Measurements from ENCODE around the gene SGPL1.

The SGPL1 gene

DNA sequence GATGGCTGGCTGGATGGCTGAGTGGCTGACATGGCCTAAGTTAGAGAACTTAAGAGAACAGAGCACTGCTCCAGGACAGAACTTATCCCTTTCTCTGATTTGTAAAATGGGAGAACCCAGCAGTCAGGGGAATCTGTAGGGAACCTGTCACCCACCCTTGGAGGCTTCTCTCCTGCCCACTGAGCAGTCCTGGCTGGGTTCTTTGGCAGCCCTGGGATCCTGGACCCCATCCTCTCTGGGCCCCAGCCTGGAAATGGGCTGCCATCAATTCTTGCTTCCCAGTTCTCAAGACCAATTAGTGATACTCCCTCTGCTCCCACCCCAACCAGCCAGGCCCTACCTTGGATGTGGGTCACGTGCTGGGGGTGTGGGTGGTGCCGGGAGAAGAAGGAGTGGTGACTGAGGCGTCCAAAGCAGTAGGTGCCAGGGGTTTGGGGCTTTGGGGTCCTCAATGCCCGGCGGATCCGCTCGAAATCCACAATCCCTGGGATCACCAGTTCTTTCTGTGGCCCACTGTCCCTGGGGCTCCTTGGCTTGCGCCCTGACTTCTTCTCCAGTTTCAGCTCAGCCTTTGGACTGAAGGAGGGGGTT lies 34.2 kb upstream of the SGPL1 start:
- no peak for FAIRE-seq

DNA sequence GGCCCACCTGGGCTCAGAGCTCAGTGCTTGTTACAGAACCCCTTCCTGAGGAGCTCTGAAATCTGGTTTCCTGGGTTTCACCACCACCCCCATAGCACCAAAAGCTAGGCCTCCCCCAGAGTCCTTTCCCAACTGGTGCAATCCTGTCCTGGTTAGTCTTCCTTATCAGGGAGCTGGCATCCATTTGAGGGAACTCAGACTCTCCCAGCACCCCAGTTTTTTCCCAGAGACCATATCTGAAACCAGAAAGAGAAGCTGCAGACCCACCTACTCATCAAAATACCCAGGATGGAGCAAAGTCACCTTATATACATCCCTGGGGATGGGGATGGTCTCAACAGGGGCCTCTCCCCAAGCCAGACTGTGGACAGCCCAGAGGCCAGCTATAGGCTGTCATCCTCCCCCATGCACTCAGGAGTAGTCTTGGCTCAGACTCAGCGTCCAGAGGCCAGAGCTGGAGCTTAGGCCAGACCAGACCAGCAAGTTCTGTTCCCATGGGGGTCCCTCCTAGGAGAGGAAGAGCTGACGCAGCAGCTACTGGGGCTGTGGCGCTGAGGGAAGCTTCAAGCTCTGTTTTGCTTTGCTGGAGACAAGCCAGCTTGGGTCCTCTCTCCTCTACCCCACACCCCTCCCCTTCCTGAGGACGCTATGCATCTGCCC lies 33.5 kb upstream of the SGPL1 start:
- no peak for FAIRE-seq

DNA sequence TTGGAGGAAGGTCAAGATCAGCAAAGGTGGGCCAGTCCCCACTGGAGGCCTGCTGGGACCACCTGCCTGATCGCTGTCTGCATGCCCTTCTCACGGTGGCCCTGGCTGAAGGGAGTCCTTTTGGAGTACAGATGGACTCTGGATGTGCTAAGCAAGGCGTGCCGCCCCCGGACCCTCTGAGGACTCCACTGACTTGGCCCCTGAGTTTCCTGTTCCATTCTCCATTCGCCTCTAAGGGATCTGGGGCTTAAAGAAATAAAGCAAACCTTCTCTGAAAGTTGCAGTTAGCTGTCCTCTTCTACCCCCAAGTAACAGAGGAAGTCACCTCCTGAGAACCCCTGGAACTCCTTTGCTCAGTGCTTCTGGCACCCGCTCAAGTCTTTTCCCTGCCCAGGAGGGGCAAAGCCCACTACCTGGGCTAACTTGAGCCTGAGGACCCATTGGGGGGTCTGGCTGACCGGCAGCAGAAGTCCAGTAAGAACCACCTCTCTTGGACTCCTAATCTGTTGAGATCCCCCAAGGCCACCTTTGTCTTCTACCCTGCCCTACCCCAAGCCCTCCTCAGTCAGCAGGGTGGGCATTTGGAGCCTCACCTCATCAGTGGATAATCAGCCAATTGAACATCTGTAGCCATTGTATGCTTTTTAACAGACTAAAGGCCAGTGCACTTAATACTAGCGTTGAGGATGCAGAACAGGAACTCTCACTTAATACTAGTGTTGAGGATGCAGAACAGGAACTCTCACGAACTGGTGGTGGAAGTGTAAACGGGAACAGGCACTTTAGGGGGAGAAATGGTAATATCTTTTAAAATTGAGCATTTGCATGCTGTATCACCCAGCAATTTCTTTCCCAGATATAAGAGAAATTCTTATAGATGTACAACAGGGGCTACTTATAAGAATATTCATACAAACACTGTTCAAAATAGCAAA lies 32.7 kb upstream of the SGPL1 start:
- no peak for FAIRE-seq

DNA sequence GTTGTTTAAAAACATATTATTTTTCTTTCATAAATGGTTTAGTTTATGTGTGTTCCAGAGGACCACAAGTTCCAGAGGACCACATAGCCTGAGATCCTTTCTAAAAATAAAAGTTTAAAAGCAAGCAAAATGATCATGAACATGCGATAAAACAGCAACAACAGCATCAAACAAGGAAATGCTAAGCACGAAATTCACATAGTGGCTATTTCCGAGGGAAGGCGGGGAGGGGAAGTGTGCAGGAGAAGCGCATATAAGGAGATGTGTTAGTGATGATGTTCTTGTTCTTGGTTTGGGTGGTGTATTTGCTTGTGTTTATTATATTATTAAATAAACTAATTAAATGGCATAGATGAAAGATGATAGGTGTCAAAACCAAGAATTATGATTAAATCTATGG lies 31.7 kb upstream of the SGPL1 start:
- FAIRE-seq: no peak

DNA sequence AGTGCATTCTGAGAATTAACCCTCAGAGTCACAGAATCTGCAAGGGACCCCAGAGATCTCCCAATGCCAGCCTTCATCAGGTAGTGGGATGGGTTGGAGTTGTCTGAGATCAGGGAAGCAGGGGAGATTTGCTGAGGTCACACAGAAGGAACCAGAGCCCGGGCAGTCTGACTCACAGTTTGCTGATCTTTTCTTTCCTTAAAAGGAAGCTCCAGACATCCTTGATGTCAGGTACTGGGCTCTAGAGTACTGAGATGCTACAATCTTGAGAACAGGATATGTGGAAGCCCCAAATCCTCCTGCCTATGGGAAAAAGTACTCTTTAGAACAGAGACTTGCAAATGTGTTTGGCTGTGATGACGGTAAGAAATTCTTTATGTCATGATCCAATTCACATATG lies 31.3 kb upstream of the SGPL1 start:
- no peak for FAIRE-seq

DNA sequence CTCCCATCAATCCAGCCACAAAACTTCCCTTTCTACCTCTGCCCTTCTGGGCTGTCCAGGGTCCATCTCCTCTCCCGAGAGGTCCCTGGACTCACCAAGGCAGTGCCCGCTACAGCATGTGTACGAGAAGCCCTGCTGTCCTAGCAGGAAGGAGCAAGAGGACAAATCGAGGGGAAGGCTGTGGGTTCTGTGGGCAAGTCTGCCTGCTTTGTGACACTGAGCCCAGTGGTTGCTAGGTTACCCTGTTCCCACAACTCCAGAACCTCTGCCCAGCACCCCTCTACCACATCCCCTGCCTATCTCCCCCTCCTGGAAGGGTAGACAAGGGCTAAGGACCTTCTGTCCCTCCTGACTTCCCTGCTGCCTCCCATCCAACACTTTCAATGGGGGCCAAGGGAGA lies 30.6 kb upstream of the SGPL1 start, which contains the start of gene TBATA:
TSS of gene TBATA (minus strand) at position 188 of the 400 bp plus-strand sequence. CDS start 1,998 bp downstream, outside the sequence.
- no peak for FAIRE-seq

DNA sequence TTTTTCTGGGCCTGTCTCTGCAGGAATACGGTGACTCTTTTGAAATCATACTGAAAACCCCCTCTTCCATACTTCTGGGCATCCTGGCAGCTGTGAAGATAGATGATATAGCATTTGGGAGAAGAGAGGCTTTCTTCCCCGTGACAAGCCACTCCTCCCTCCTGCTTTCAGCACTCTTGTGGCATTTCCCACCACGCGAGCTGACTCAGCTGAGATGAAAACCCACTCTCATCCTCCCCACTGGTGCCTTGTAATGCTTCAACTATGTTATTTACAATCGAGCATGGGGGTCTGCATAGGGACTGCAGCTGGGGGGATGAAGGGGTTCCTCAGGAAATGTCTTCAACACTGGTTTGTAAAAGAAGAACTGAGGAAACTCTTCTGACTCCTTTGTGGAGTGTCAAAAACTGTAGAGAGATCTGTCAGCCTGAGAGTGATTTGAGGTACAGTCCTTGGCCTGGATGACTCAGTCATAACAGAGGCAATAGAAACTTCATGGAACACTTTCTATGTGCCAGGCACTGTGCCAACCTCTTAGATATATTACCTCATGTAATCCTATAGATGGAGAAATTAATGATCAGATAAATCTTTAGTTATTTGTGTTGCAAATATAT lies 28.8 kb upstream of the SGPL1 start:
- FAIRE-seq: no peak

DNA sequence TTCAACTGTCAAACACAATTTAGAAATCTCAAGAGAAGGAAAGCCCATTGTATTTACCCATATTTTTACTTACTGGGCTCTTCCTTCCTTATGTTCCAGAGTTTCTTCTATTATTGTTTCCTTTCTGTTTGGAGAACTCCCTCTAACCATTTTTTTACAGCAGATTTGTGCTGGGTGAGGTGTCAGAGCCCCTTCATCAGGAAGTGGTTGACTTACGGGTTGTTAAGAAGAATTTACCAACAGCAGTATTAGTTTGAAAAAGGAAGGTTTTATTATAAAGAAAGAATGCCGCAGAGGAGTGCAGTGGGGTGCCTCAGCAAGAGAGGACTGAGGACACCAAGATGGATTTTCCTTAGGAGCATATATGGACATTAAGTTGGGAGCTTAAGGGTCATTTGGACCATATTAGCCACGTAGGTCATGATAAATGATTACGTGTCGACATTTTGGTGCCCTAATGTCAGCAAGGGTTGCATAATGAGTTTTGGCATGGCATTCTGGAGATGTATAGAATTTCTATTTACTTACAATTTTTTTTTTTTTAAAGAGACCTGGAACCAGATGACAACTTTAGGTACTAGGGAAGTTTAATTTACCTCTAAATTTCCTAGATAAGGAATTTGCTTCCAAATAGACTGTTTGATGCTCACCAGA lies 24.2 kb upstream of the SGPL1 start:
- FAIRE-seq: no peak

DNA sequence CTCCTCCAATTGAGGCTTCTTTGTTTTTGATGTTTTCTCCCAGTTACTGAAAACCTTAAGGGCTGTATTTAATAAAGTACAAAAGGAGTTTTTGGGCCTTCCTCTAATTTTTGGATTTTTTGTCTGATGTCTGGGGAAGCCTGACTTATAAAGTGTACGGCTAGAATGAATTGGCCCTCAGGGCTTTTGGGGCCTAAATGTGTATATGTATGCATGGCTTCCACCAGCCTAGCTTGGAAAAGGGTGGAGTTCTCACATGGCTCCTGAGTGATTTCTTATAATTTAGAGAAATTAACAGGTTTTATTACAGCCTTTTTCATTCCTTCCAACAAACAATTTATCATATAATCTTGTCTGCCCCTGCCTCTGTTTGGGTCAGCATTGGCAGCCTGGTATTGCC lies 20.1 kb upstream of the SGPL1 start:
- FAIRE-seq: no peak

DNA sequence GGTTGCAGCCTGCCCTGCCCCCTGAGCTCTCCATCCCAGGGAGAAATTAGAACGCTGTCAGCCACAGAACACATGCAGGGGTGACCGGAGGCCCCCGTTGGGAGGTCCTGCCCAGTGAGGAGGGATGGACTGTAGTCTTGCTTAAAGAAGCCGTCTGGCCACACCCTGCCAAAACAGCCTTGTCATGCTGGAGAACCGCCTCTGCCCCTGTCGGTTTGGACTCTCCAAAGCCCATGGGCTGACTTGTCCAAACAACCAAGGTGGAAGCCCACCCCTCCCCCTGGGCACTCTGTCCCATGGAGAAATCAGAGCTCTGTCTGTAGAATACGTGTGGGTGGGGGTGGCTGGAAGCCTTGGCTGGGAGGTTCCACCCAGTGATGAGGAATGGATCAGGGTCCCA lies 17.9 kb upstream of the SGPL1 start:
- FAIRE-seq: no peak

DNA sequence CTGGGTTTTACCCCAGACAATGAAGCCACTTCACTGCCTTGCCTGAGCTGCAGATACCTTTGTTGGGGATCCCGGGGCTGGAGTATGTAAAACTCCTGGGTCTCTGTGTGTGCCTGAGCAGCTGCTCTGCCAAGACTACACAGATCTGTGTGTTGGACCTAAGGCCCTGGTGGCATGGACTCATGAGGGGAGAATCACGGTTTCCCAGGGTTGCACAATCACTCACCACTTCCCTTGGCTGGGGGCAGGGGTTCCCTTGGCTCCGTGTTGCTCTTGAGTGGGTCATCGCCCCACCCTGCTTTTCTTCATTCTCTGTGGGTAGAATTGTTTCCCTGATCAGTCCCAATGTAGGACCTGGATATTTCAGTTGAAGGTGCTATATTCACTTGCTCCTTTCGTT lies 16.6 kb upstream of the SGPL1 start:
- FAIRE-seq: no peak

DNA sequence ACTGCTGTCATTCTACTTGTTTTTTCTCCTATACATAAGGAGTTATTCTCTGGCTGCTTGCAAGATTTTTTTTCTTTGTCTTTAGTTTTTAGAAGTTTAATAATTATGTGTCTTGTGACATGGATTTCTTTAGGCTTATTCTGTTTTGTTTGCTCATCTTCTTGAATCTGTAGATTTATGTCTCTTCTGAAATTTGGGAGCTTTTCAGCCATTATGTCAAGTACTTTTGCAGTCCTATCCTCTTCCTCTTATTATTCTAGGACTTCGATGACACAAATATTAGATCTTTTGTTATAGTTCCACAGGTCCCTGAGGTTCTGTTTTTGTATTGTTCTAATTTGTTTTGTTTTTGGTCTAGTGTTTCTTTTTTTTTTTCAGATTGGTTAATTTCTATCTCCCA lies 13.9 kb upstream of the SGPL1 start:
- FAIRE-seq: no peak

DNA sequence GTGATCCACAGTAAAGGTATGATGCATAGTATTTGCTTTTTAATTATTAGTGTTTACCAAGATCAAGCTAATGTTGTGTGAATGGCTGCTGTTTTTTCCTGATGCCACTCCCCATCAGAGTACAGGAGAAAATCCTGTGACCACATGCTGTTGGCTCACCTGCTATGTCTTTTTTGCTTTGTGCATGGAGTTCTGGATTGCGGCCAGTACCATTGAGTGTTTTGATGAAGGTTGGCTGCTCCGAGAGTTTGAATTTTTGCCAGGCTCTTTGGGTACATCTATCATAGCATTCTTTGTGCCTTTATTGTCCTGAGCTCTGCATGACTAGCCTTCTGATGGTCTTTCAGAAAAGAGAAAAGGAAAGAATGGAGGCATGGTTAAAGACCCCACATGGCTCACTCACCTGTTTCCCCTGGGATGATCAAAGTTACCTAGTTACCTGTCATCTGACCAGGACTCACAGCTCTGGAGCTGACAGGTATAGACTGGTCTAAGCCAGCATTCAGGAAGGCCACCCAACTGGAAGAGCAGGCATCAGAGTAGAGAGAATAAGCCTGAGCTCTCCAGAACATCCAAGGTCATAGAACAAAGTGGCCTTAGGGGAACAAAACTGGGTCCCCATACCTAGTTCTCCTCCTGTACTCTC lies 11.8 kb upstream of the SGPL1 start:
- FAIRE-seq: no peak

DNA sequence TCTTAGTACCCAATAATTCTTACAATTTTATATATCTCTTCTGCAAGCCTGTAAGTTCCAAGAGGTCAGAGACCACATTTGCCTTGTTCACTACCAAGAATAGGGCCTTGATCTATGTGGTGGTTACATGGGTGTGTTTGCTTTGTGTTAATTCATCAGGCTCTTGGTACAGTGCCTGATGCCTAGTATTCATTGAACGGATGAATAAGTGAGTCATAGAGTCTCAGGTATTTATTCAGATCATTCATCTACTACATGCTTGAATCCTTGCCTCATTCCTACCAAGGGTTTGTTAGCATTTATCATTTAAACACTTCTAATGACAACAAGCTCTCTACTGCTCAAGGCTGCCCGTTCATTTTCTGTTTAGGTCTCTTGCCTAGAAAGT lies 11.3 kb upstream of the SGPL1 start:
- no peak for FAIRE-seq

DNA sequence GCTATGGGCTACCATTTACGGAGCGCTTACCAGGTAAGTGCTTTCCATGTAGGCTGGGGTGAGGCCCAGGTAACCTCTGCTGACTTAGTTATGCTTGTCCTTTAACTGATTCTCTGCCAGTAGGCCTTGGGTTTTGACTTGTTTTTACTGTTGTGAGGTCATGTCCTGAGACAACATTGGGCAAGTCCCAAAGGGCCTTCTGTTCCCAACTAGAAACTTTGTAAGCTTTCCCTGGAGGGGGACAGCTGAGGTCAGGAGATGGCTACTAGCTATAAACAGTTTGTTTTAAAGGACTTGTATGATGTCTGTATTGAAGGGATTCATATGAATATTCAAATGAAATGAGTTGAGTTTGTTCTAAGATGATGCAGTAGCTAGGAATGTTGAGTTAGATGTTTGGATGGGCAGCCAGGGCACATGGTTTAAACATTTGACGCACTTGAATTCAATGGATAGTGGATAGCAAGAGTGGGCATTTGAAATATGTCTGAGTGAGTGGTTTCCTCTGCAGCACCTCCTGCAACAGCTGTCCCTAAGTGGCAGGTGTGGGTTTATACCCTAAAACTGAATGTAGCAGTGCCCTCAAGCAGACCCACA lies 10.0 kb upstream of the SGPL1 start:
- no peak for FAIRE-seq

DNA sequence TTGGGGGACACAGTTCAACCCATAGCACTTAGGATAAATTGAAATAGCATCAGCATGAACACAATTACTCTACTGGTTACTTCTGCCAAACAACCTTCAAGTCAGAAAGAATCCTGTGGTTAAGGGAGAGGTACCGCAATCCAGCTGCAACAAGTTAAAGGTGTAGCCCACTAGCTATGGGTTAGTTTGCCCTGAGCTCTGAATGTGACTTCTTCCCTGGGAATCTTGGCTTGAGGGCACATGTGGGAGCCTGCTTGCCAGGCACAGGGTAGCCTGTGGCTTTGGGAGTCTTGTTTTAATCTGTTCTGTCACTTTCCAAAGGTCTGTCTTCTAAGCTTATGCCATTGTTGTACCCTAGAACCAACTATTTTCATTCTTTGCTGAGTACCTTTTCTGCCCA lies 8.9 kb upstream of the SGPL1 start:
- no peak for FAIRE-seq

DNA sequence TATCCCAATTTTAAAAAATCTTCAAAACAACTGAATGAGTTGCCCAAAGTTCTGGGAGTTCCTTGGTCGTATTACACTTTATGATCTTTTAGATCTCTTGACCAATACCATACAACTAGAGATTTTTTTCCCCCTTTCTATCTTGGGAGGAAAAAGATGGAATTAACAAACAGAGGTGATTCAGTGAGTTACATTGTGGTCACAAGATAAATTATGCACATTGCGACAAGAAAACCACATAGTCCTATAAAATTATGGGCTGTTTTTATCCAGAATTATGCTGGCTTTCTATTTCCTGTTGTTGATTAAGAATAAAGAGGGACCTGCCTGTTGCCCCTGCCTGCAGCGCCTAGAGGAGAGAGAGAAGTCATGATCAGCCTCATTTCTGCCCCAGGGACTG lies 8.2 kb upstream of the SGPL1 start:
- FAIRE-seq: no peak

DNA sequence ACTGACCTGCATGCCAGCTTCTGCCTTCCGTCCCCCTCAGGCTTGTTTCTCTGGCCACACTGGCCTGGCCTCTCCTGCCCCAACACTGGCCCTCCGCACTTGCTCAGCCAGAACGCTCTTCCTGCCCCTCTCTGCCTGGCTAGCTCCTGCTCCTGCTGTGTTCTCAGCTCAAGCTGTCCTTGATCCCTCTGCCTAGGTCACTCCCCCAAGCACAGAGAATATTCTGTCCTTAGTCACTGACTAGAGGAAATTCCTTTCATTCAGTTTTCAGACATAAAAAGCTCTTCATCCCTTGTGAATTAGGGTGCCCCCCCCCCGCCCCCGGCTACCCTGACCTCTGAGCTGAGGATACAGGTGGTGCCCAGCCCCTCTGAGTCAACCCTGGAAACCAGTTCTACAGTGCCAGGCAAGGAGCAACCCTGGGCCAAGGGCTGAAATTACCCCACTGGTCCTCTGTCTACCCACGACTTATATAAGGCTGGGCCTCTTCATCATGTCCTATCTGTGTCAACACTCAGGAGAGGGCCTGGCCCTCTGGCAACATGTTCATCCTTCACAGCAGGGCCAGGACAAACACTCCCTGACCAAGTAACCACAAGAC lies 6.6 kb upstream of the SGPL1 start:
- FAIRE-seq: no peak

DNA sequence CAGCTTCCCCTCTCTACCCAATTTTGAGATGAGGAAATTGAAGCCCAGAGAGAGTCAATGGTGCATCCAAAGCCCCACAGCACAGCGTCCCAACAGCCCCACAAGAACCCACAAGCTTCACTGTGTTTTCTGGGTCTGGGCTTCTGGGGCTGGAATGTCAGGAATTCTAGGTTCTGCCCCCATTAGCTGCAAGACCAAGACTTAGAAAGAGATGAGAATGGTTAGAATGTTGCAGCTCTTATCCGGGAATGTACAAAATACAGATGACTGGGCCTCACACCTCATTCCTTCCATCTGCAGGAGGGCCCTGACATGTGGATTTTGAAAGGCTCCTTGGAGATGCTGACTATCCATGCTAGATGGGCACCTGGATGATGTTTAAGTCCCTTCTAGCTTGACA lies 6.0 kb upstream of the SGPL1 start:
- FAIRE-seq: no peak

DNA sequence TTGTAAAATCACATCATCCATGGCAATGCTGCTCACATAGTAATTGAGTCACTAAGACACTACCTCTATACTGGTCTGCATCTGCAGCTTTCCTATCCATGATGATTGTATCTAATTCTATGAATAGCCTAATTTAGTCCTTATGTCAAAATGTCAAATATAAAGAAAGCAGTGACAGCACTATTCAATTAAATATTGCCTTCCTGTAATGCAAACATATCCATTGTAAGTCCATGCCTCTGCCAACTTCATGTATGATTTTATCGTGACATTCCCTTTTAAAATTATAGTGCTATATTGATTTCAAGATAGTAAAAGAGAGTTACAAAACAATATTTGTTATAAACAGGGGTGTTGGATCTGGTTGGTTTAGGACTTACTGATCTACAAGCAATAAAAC lies 4.8 kb upstream of the SGPL1 start:
- no peak for FAIRE-seq

DNA sequence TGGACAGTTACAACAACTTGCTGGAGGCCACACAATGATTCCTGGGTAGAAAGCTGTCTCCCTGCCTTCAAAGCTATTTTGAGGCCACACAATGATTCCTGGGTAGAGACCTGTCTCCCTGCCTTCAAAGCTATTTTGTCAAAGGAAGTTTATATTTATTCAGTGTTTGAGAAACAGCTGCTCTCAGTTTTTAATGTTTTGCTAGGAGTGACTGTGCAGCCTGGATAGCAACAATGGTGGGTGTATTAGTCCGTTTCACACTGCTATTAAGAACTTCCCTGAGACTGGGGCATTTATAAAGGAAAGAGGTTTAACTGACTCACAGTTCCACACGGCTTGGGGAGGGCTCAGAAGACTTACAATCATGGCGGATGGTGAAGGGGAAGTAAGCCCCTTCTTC lies 3.9 kb upstream of the SGPL1 start:
- no peak for FAIRE-seq

DNA sequence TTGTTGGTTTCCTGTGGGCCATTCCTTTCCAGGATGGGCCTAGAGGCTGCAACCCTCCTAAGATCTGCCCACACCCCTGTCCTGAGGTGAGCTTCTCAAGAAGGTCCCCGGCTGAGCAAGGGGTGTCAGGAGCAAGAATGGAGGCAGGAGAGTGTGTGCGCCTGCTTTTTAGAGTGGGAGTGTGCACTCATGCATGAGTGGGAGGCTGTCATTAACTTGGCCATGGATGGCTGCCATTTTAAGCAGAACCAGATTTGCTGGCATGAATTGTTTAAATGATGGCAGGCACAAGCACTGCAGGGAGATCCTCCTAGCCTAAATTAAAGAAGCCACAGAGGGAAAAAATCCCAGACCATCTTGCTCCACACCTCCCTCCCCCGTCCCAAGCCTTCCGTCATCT lies 2.9 kb upstream of the SGPL1 start:
- FAIRE-seq: no peak
